Measurements from ENCODE around the gene PLXNA1.

GRCh38 chr3:126964950-126965349 is 18.0 kb upstream of the PLXNA1 start:
- no peak for TF ChIP-seq CTCF (IDR thresholded peaks at IDR 0.05)
- TF ChIP-seq POLR2A (IDR thresholded peaks at IDR 0.05) = no peak

All from esophagus squamous epithelium (tissue), 4 donors.